ENCODE results near the gene ERGIC3.

ERGIC3 gene

DNA sequence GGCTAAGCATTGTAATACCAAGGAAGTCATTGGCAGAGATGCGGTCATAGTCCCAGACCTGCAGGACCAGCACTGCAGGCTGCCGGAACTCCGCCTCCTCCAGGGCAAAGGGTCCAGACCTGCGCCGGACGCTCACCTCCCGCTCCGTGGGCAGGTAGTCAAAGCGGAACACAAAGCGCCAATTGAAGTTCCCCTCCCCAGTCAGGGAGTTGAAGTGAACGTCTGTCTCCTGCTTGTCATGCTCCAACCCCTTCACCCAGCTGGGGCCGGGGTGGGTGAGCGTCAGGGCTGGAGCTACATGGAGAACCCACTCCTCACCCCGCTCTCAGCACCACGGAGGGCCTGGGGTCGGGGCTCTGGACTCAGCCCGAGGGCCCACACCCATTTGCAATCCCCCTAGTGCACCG lies 18.2 kb downstream of the ERGIC3 start:
- no peak overlapping the region for H3K27ac ChIP-seq (ENCODE audit: low read depth, low read length, poor library complexity, severe bottlenecking)
- no peaks in the 10 kb centered on the region for H3F3A ChIP-seq (ENCODE audit: insufficient read depth, low read length)
- H4K20me1 ChIP-seq (ENCODE audit: insufficient read depth, low read length), result no peaks in the 10 kb centered on the region
- no peaks in the 10 kb centered on the region for H3K27me3 ChIP-seq (ENCODE audit: insufficient read depth, low read length)
- TF ChIP-seq EZH2 (IDR thresholded peaks at IDR 0.05; ENCODE audit: borderline replicate concordance, low read length), result no peak
- TF ChIP-seq, protein P1, sequence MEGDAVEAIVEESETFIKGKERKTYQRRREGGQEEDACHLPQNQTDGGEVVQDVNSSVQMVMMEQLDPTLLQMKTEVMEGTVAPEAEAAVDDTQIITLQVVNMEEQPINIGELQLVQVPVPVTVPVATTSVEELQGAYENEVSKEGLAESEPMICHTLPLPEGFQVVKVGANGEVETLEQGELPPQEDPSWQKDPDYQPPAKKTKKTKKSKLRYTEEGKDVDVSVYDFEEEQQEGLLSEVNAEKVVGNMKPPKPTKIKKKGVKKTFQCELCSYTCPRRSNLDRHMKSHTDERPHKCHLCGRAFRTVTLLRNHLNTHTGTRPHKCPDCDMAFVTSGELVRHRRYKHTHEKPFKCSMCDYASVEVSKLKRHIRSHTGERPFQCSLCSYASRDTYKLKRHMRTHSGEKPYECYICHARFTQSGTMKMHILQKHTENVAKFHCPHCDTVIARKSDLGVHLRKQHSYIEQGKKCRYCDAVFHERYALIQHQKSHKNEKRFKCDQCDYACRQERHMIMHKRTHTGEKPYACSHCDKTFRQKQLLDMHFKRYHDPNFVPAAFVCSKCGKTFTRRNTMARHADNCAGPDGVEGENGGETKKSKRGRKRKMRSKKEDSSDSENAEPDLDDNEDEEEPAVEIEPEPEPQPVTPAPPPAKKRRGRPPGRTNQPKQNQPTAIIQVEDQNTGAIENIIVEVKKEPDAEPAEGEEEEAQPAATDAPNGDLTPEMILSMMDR (IDR thresholded peaks at IDR 0.05; ENCODE audit: low read length), result no peak
- H3K4me3 ChIP-seq (ENCODE audit: low read depth, low read length, poor library complexity, severe bottlenecking), result no peak overlapping the region
- no peaks in the 10 kb centered on the region for H3K9me3 ChIP-seq (ENCODE audit: low read length)
- no peaks in the 10 kb centered on the region for H3K79me2 ChIP-seq (ENCODE audit: insufficient read depth, low read length)
- H3K4me1 ChIP-seq (ENCODE audit: insufficient read depth, low read length, severe bottlenecking), result peaks cover 15% of the 10 kb centered on the region
- H2AFZ ChIP-seq (ENCODE audit: low read length), result no peak overlapping the region
- no peak overlapping the region for H3K4me2 ChIP-seq (ENCODE audit: low read length)
- H3K9ac ChIP-seq (ENCODE audit: low read length), result no peak overlapping the region
- H3K9me2 ChIP-seq (ENCODE audit: low read depth, low read length), result no peaks in the 10 kb centered on the region
- H3K36me3 ChIP-seq (ENCODE audit: insufficient read depth, low read length), result peaks cover 25% of the 10 kb centered on the region; the same call in 1 of the 2 replicates

DNA sequence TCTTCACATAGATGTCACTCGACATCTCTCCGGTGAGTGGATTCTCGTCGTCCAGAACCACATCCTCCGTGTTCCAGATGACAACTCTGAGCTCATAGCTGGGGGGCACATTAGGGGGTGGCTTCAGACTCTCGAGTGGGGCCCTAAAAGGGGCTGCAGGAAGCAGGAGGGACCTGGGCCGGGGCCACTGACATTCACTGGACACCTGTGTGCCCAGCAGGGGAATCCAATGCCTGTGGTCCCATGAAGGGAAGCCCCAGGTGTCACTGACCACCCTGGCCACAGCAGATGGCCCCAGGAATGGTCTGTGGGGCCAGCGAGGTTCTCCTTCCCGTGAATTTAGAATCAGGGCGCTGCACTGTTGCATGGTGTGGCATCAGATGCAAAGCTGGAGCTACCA lies 18.7 kb downstream of the ERGIC3 start:
- no peak overlapping the region for H3K27ac ChIP-seq (ENCODE audit: low read depth, low read length, poor library complexity, severe bottlenecking)
- peaks cover 25% of the 10 kb centered on the region; the same call in 1 of the 2 replicates for H3K36me3 ChIP-seq (ENCODE audit: insufficient read depth, low read length)
- TF ChIP-seq, protein P1 (IDR thresholded peaks at IDR 0.05; ENCODE audit: low read length), result no peak
- TF ChIP-seq EZH2 (IDR thresholded peaks at IDR 0.05; ENCODE audit: borderline replicate concordance, low read length), result no peak
- H3K4me3 ChIP-seq (ENCODE audit: low read depth, low read length, poor library complexity, severe bottlenecking), result no peak overlapping the region
- H3K27me3 ChIP-seq (ENCODE audit: insufficient read depth, low read length), result no peaks in the 10 kb centered on the region
- H2AFZ ChIP-seq (ENCODE audit: low read length), result no peak overlapping the region
- H3K4me2 ChIP-seq (ENCODE audit: low read length), result no peak overlapping the region
- H3K9me2 ChIP-seq (ENCODE audit: low read depth, low read length), result no peaks in the 10 kb centered on the region
- no peaks in the 10 kb centered on the region for H3K9me3 ChIP-seq (ENCODE audit: low read length)
- H3K4me1 ChIP-seq (ENCODE audit: insufficient read depth, low read length, severe bottlenecking), result peaks cover 15% of the 10 kb centered on the region
- H3K9ac ChIP-seq (ENCODE audit: low read length), result no peak overlapping the region
- H3K79me2 ChIP-seq (ENCODE audit: insufficient read depth, low read length), result no peaks in the 10 kb centered on the region
- H4K20me1 ChIP-seq (ENCODE audit: insufficient read depth, low read length), result no peaks in the 10 kb centered on the region
- no peaks in the 10 kb centered on the region for H3F3A ChIP-seq (ENCODE audit: insufficient read depth, low read length)

DNA sequence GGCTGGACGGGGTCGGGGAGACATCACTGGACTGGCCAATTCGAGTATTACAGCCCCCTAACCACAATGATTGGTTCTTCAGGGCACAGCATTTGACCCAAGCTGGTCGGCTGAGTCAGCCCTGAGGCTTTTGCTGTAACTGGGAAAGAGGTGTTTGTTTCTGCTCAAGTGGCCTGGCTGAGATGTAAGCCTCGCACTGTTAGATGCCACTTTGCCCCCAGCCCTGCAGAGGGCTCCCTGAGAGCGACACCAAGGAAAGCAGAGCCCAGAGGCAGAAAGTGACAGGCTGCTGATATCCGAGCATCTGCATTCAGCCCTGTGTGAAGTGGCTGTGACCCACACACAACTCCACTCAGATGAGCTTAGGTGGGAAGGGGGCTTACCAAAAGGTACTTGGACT lies 19.4 kb downstream of the ERGIC3 start:
- no peaks in the 10 kb centered on the region for H3K27me3 ChIP-seq (ENCODE audit: insufficient read depth, low read length)
- no peaks in the 10 kb centered on the region for H3K79me2 ChIP-seq (ENCODE audit: insufficient read depth, low read length)
- H3K9ac ChIP-seq (ENCODE audit: low read length), result no peak overlapping the region
- H3K27ac ChIP-seq (ENCODE audit: low read depth, low read length, poor library complexity, severe bottlenecking), result peak overlapping the region; percentile 10
- no peaks in the 10 kb centered on the region for H3K9me2 ChIP-seq (ENCODE audit: low read depth, low read length)
- no peaks in the 10 kb centered on the region for H3K9me3 ChIP-seq (ENCODE audit: low read length)
- H3K36me3 ChIP-seq (ENCODE audit: insufficient read depth, low read length), result peaks cover 20% of the 10 kb centered on the region; the same call in 1 of the 2 replicates
- no peaks in the 10 kb centered on the region for H3F3A ChIP-seq (ENCODE audit: insufficient read depth, low read length)
- peak overlapping the region; percentile 35; the same call in 1 of the 2 replicates for H3K4me2 ChIP-seq (ENCODE audit: low read length)
- H3K4me3 ChIP-seq (ENCODE audit: low read depth, low read length, poor library complexity, severe bottlenecking), result no peak overlapping the region
- no peak overlapping the region for H2AFZ ChIP-seq (ENCODE audit: low read length)
- peaks cover 15% of the 10 kb centered on the region for H3K4me1 ChIP-seq (ENCODE audit: insufficient read depth, low read length, severe bottlenecking)
- no peaks in the 10 kb centered on the region for H4K20me1 ChIP-seq (ENCODE audit: insufficient read depth, low read length)
- TF ChIP-seq EZH2 (IDR thresholded peaks at IDR 0.05; ENCODE audit: borderline replicate concordance, low read length), result no peak
- TF ChIP-seq, protein P1 (IDR thresholded peaks at IDR 0.05; ENCODE audit: low read length), result peak; percentile 67
